ENCODE measurements around the gene MAP7D1.

DNA sequence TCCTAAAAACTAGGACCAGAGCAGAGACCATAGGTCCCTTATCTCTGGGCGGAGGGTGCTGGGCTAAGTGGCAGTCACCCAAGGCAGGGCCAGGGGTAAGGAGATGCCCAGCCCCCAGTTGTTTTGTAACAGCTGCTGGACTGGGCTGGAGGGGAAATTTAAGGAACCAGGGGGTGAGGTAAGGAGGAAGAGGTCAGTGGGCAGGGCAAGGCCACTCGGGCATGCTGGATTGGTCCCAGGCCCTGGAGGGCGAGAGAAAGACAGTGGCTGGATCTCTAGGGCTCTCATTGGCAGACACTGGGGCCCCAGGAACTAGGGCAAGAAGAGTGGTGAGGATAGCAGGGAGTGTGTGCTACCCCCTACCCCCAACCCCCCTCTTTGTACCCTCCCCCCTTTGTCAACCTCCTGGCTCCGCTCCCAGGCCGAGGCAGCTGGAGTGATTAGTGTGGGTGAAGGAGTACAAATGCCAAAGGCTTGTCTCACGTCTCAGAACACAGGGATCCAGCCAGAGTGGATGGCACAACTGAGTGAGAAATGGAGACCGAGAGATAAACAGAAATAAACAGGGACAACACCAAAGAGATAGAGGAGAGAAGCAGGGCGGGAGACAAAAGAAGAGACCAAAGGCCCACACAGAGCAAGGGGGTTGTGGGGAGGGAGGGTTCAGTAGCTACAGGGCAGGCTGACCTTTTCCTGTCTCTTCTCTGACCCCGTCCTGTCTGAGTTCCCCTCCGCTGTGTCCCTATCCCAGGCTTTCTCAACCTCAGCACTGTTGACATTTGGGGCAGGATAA, 47.8 kb downstream of the MAP7D1 start:
- TF ChIP-seq, protein P1, sequence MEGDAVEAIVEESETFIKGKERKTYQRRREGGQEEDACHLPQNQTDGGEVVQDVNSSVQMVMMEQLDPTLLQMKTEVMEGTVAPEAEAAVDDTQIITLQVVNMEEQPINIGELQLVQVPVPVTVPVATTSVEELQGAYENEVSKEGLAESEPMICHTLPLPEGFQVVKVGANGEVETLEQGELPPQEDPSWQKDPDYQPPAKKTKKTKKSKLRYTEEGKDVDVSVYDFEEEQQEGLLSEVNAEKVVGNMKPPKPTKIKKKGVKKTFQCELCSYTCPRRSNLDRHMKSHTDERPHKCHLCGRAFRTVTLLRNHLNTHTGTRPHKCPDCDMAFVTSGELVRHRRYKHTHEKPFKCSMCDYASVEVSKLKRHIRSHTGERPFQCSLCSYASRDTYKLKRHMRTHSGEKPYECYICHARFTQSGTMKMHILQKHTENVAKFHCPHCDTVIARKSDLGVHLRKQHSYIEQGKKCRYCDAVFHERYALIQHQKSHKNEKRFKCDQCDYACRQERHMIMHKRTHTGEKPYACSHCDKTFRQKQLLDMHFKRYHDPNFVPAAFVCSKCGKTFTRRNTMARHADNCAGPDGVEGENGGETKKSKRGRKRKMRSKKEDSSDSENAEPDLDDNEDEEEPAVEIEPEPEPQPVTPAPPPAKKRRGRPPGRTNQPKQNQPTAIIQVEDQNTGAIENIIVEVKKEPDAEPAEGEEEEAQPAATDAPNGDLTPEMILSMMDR (IDR thresholded peaks at IDR 0.05) = no peak
- TF ChIP-seq, protein P2, sequence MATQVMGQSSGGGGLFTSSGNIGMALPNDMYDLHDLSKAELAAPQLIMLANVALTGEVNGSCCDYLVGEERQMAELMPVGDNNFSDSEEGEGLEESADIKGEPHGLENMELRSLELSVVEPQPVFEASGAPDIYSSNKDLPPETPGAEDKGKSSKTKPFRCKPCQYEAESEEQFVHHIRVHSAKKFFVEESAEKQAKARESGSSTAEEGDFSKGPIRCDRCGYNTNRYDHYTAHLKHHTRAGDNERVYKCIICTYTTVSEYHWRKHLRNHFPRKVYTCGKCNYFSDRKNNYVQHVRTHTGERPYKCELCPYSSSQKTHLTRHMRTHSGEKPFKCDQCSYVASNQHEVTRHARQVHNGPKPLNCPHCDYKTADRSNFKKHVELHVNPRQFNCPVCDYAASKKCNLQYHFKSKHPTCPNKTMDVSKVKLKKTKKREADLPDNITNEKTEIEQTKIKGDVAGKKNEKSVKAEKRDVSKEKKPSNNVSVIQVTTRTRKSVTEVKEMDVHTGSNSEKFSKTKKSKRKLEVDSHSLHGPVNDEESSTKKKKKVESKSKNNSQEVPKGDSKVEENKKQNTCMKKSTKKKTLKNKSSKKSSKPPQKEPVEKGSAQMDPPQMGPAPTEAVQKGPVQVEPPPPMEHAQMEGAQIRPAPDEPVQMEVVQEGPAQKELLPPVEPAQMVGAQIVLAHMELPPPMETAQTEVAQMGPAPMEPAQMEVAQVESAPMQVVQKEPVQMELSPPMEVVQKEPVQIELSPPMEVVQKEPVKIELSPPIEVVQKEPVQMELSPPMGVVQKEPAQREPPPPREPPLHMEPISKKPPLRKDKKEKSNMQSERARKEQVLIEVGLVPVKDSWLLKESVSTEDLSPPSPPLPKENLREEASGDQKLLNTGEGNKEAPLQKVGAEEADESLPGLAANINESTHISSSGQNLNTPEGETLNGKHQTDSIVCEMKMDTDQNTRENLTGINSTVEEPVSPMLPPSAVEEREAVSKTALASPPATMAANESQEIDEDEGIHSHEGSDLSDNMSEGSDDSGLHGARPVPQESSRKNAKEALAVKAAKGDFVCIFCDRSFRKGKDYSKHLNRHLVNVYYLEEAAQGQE (IDR thresholded peaks at IDR 0.05; ENCODE audit: insufficient read depth in 1 of 2, low read depth in 2 of 2, low read length in 1 of 2) = no peak
- no peak for TF ChIP-seq POLR2AphosphoS5 (IDR thresholded peaks at IDR 0.05; ENCODE audit: low read depth, low read length)
- no peak for TF ChIP-seq TCF7L2 (IDR thresholded peaks at IDR 0.05; ENCODE audit: low read depth, low read length)
